NCI-H526 (cell line): Measurements from ENCODE around the gene CCDC32.

Source experiments
- DNase-seq, 2 experiments: peaks; one replicate each; lab custom pipeline; 2025; lab: John Stamatoyannopoulos, UW

Gene CCDC32

GRCh38 chr15:40511472-40512133 is 53.2 kb downstream of the CCDC32 start:
- DNase-seq = peak in 1 of 2 experiments; percentile 61

GRCh38 chr15:40511093-40511471 is 53.8 kb downstream of the CCDC32 start:
- DNase-seq = no peak

- no peak for DNase-seq
Measured at GRCh38 chr15:40510201-40510600, 54.6 kb downstream of the CCDC32 start.

GRCh38 chr15:40508216-40508615 is 56.6 kb downstream of the CCDC32 start:
- DNase-seq = no peak

- peak; percentile 64 to 91 for DNase-seq
Measured at GRCh38 chr15:40506964-40507571, 57.8 kb downstream of the CCDC32 start.
